AG09319 (cell line): ENCODE data around the gene GTF3C1.

Source experiments
- DNase-seq: peaks from one replicate; pipeline ENCODE4 v3.0.0-alpha.2; 2010; ENCODE audit warnings: low read depth; ENCODE audit errors: extremely low read depth
- CTCF ChIP-seq: IDR thresholded peaks from 2 replicates; pipeline ENCODE4 v1.5.1; 2011; ENCODE audit warnings: low read depth, mild to moderate bottlenecking, inconsistent platforms, low read length, moderate library complexity

The GTF3C1 gene

DNA sequence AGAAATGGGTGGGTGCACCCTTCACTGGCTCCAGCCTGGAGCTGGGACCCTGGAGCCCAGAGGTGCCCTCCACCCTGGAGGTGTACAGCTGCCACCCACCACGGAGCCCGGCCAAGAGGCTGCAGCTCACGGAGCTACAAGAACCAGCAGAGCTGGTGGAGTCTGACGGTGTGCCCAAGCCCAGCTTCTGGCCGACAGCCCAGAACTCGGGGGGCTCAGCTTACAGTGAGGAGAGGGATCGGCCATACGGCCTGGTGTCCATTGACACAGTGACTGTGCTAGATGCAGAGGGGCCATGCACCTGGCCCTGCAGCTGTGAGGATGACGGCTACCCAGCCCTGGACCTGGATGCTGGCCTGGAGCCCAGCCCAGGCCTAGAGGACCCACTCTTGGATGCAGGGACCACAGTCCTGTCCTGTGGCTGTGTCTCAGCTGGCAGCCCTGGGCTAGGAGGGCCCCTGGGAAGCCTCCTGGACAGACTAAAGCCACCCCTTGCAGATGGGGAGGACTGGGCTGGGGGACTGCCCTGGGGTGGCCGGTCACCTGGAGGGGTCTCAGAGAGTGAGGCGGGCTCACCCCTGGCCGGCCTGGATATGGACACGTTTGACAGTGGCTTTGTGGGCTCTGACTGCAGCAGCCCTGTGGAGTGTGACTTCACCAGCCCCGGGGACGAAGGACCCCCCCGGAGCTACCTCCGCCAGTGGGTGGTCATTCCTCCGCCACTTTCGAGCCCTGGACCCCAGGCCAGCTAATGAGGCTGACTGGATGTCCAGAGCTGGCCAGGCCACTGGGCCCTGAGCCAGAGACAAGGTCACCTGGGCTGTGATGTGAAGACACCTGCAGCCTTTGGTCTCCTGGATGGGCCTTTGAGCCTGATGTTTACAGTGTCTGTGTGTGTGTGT lies 100.9 kb downstream of the GTF3C1 start:
- no peak for TF ChIP-seq CTCF
- DNase-seq = no peak

DNA sequence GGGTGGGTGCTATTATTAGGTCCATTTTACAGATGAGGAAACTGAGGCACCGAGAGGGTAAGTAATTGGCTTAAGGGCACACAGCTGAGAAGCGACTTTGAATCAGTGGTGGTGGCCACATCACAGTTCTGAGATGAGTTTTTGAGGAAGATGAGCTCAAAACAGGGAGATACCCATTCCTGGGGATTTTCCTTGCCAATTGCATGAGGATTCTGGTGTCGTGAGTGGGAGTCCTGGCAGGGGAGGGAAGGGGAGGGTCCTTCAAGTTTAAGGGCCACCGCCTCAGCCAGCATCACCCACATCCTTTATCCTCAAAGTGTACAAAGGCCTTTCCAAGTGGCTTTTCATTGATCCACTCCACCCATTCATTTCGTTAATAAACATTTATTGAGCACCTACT lies 102.4 kb downstream of the GTF3C1 start:
- DNase-seq = no peak
- no peak for TF ChIP-seq CTCF

DNA sequence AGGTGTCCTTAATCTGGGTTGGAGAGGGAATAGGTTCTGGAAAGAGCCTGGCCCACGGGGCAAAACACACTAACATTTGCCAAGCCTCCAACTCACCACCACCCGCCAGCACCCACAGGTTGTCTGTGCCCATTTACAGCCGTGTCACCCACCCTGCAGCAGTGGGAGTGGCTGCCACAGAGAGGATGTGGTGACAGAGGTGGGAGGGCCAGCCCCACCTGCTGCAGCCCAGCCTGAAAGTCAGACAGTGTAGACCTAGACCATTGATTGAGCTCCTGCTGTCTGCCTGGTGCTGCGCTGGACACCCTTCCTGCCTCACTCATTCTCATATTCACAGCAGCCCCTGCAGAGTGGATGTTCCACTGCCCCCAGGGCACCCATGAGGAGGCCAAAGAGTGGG lies 103.0 kb downstream of the GTF3C1 start:
- DNase-seq = no peak
- TF ChIP-seq CTCF = no peak

DNA sequence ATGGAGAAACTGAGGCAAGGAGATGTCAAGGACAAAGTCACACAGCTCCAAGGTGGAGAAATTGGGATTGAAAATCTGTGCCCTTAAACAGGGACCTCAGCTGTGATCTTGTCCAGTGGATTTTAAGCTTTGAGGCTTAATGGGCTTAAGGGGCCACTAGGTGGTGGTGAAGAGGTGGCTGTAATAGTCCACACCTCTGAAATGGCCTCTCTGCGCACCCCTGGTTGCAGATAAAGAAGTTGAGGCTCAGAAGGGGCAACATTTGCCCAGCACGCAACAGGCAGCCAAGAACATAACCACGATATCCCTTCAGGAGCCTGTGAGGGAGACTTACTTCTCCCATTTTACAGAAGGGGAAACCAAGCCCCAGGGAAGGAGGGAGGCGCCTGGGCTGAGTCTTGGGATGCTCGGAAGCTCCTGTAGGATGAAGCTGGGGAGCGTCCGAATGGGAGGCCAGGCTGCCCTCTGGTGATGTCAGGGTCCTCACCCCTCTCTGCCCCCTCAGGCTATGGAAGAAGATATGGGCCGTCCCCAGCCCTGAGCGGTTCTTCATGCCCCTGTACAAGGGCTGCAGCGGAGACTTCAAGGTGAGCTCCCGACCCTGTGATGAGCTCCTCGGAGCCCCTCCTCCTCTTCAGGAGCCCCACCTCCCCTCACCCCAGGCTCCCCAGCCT lies 104.1 kb downstream of the GTF3C1 start:
- TF ChIP-seq CTCF = no peak
- DNase-seq = no peak

DNA sequence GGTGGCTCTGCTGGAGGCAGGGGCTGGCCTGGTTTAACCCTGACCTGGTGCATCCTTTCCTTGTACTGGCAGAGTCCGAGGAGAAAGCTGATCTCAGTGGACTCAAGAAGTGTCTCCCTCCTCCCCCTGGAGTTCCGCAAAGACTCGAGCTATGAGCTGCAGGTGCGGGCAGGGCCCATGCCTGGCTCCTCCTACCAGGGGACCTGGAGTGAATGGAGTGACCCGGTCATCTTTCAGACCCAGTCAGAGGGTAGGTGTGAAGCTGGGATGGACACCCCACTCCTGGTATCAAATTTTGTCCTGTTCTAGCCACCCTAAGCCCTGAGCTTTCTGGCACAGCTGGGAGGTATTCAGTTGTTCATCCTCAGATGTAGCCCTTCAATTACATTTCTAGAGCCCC lies 105.2 kb downstream of the GTF3C1 start:
- no peak for DNase-seq
- no peak for TF ChIP-seq CTCF

GRCh38 chr16:27444015-27444414 lies 105.7 kb downstream of the GTF3C1 start:
- no peak for TF ChIP-seq CTCF
- no peak for DNase-seq

GRCh38 chr16:27441998-27442397 lies 107.7 kb downstream of the GTF3C1 start:
- DNase-seq = no peak
- TF ChIP-seq CTCF = no peak
